GM12878 (cell line): ENCODE results near the gene XAGE5. TPM values are rescaled to one million over a fixed set of nuclear protein-coding genes. Genes with fewer than 3 reads are reported as not detected.

Experiments
- ATAC-seq: fragments of 200-7000 bp; cut with Tn5 transposase; 3 replicates; pipeline ENCODE4 v1.9.1; 2020; ENCODE audit warnings: mild to moderate bottlenecking, moderate library complexity
- Bru-seq: library from RNA; stranded (reverse); fragments of 400-500 nt; gene quantifications from one replicate; lab custom pipeline; 2021; lab: Mats Ljungman, UMichigan
- BruChase-seq, 2 experiments: library from RNA; stranded (reverse); fragments of 400-500 nt; gene quantifications; one replicate each; lab custom pipeline; 2021; lab: Mats Ljungman, UMichigan
- BruUV-seq: library from RNA; stranded (reverse); fragments of 400-500 nt; replicated peaks from 2 replicates; lab custom pipeline; 2021; lab: Mats Ljungman, UMichigan
- CTCF ChIA-PET: fragments of 300-600 bp; sonication (Branson Sonifier 250); formaldehyde crosslinking; extraction: SDS; loops from one replicate; lab custom pipeline; 2021; ENCODE audit warnings: inconsistent platforms; lab: Yijun Ruan, JAX
- POLR2A ChIA-PET: fragments of 350-600 bp; formaldehyde crosslinking; extraction: SDS; loops from one replicate; lab custom pipeline; 2021; ENCODE audit warnings: inconsistent platforms; lab: Charles Lee
- RAD21 ChIA-PET: fragments of 300-600 bp; sonication (Branson Sonifier 250); formaldehyde crosslinking; loops from one replicate; lab custom pipeline; 2023; ENCODE audit warnings: antibody characterized with exemption; ENCODE audit not compliant: unreplicated experiment; lab: Charles Lee
- SMC1A ChIA-PET: fragments of 300-600 bp; sonication (Branson Sonifier 250); formaldehyde crosslinking; loops from one replicate; lab custom pipeline; 2023; ENCODE audit not compliant: unreplicated experiment, uncharacterized antibody; lab: Charles Lee
- DNase-seq: peaks from one replicate; pipeline ENCODE4 v3.0.0-alpha.2; 2011; ENCODE audit warnings: low read depth, low spot score
- FAIRE-seq: peaks from 3 replicates; lab custom pipeline; 2011; peaks lifted over from hg19 to GRCh38; lab: Jason Lieb, UNC
- H2AFZ ChIP-seq: 2 replicates; pipeline ENCODE4 v1.6.0; 2011; ENCODE audit warnings: low read depth, low read length, control low read depth; ENCODE audit not compliant: control insufficient read depth
- H3K27ac ChIP-seq: 2 replicates; pipeline ENCODE4 v1.5.1; 2011; ENCODE audit warnings: control low read depth; ENCODE audit not compliant: control insufficient read depth, insufficient read depth
- H3K27me3 ChIP-seq, 2 experiments: replicated peaks in 1 of 2; 2 replicates each; pipeline versions ENCODE4 v1.6.0 to v1.6.1; 2011; ENCODE audit warnings: low read length in 1 of 2; ENCODE audit not compliant: control insufficient read depth in 2 of 2, insufficient read depth in 2 of 2
- H3K36me3 ChIP-seq, 2 experiments: 2 replicates each; pipeline ENCODE4 v1.5.1; 2011; ENCODE audit warnings: low read length in 1 of 2; ENCODE audit not compliant: control insufficient read depth in 2 of 2, insufficient read depth in 2 of 2
- H3K4me1 ChIP-seq: 2 replicates; pipeline ENCODE4 v1.6.1; 2011; ENCODE audit warnings: mild to moderate bottlenecking, low read length, moderate library complexity, mixed read lengths; ENCODE audit not compliant: control insufficient read depth, insufficient read depth
- H3K4me2 ChIP-seq: 2 replicates; pipeline ENCODE4 v1.6.0; 2011; ENCODE audit warnings: control low read depth; ENCODE audit not compliant: control insufficient read depth, insufficient read depth
- H3K4me3 ChIP-seq: fragments of 200-600 bp; sonication (generic); 2 replicates; pipeline ENCODE4 v1.5.1; 2016
- H3K79me2 ChIP-seq: 2 replicates; pipeline ENCODE4 v1.6.0; 2011; ENCODE audit warnings: low read length; ENCODE audit not compliant: control insufficient read depth, insufficient read depth
- H3K9ac ChIP-seq: 2 replicates; pipeline ENCODE4 v1.8.0; 2011; ENCODE audit warnings: low read length, control low read depth, mixed read lengths; ENCODE audit not compliant: control insufficient read depth, insufficient read depth
- H3K9me3 ChIP-seq: replicated peaks from 3 replicates; pipeline ENCODE4 v1.5.1; 2011; ENCODE audit warnings: mild to moderate bottlenecking, low read length; ENCODE audit not compliant: control insufficient read depth, insufficient read depth
- H4K20me1 ChIP-seq: 2 replicates; pipeline ENCODE4 v1.6.0; 2011; ENCODE audit not compliant: control insufficient read depth, insufficient read depth
- ASH2L ChIP-seq: fragments of 300-600, 200-600 bp; sonication (generic); IDR thresholded peaks from 2 replicates; pipeline ENCODE4 v1.6.1; 2017; ENCODE audit warnings: low read depth, mild to moderate bottlenecking, borderline replicate concordance
- BACH1 ChIP-seq: fragments of 450-650 bp; IDR thresholded peaks from 2 replicates; pipeline ENCODE4 v1.6.1; 2017; ENCODE audit warnings: mild to moderate bottlenecking, borderline replicate concordance
- BCL3 ChIP-seq: IDR thresholded peaks from 2 replicates; pipeline ENCODE4 v1.6.1; 2011; ENCODE audit warnings: borderline replicate concordance, low read depth, mild to moderate bottlenecking, moderate library complexity, low read length; ENCODE audit not compliant: insufficient read depth, poor library complexity, severe bottlenecking
- CHD4 ChIP-seq: fragments of 200-600 bp; sonication (generic); IDR thresholded peaks from 2 replicates; pipeline ENCODE4 v1.6.1; 2016; ENCODE audit warnings: mild to moderate bottlenecking
- CREM ChIP-seq: IDR thresholded peaks from 2 replicates; pipeline ENCODE4 v1.6.1; 2014; ENCODE audit warnings: antibody characterized with exemption, low read depth
- ELK1 ChIP-seq: IDR thresholded peaks from 2 replicates; pipeline ENCODE4 v1.6.1; 2012; ENCODE audit warnings: low read depth, low read length, improper control_type of control experiment
- KAT2A ChIP-seq: conservative IDR thresholded peaks from 2 replicates; pipeline ENCODE4 v1.6.1; 2011; ENCODE audit warnings: low read depth, low read length; ENCODE audit not compliant: control insufficient read depth
- MEF2B ChIP-seq: fragments of 450-650 bp; IDR thresholded peaks from 2 replicates; pipeline ENCODE4 v1.6.1; 2018; ENCODE audit warnings: mild to moderate bottlenecking, moderate library complexity; ENCODE audit not compliant: partially characterized antibody, poor library complexity, severe bottlenecking
- NR2C1 ChIP-seq: fragments of 450-650 bp; IDR thresholded peaks from 2 replicates; pipeline ENCODE4 v1.6.1; 2017; ENCODE audit warnings: antibody characterized with exemption, mild to moderate bottlenecking, moderate library complexity
- NRF1 ChIP-seq: conservative IDR thresholded peaks from 2 replicates; pipeline ENCODE4 v1.6.1; 2011; ENCODE audit warnings: mild to moderate bottlenecking, low read depth, low read length, improper control_type of control experiment
- PAX8 ChIP-seq: fragments of 450-650 bp; IDR thresholded peaks from 2 replicates; pipeline ENCODE4 v1.6.1; 2017; ENCODE audit warnings: mild to moderate bottlenecking, moderate library complexity
- RCOR1 ChIP-seq: conservative IDR thresholded peaks from 2 replicates; pipeline ENCODE4 v1.6.1; 2012; ENCODE audit warnings: low read depth, low read length, improper control_type of control experiment
- SMAD1 ChIP-seq: fragments of 450-650 bp; IDR thresholded peaks from 2 replicates; pipeline ENCODE4 v1.6.1; 2018; ENCODE audit warnings: mild to moderate bottlenecking, low read depth; ENCODE audit not compliant: partially characterized antibody
- SMARCA5 ChIP-seq: fragments of 450-650 bp; IDR thresholded peaks from 2 replicates; pipeline ENCODE4 v1.6.1; 2017; ENCODE audit warnings: mild to moderate bottlenecking
- SP1 ChIP-seq: IDR thresholded peaks from one replicate; pipeline ENCODE4 v1.6.1; 2011; ENCODE audit warnings: low read depth, low read length
- TAF1 ChIP-seq: IDR thresholded peaks from 2 replicates; pipeline ENCODE4 v1.6.1; 2011; ENCODE audit warnings: mild to moderate bottlenecking, low read depth, low read length, borderline replicate concordance
- TARDBP ChIP-seq: IDR thresholded peaks from 2 replicates; pipeline ENCODE4 v1.6.1; 2016; ENCODE audit warnings: borderline replicate concordance
- YY1 ChIP-seq: IDR thresholded peaks from 2 replicates; pipeline ENCODE4 v1.6.1; 2011; ENCODE audit warnings: low read depth, mild to moderate bottlenecking, low read length
- ZBED1 ChIP-seq: IDR thresholded peaks from 2 replicates; pipeline ENCODE4 v1.6.1; 2016; ENCODE audit warnings: borderline replicate concordance
- ZNF274 ChIP-seq: IDR thresholded peaks from one replicate; pipeline ENCODE4 v1.8.0; 2011; ENCODE audit not compliant: insufficient read length, insufficient read depth
- WGBS: methylation state at CpG from one replicate; pipeline ENCODE4 v1.1.6; 2016; ENCODE audit warnings: low lambda C conversion rate; ENCODE audit not compliant: insufficient replicate concordance, insufficient coverage; ENCODE audit errors: missing lambda C conversion rate; 5-methylcytosine and 5-hydroxymethylcytosine counted together
- in situ Hi-C: fragments of 300-500 bp; cut with MboI; formaldehyde crosslinking; loops from 9 replicates; pipeline ENCODE4 v1.14.3; 2018; ENCODE audit warnings: mixed read lengths
- intact Hi-C: fragments of 100-400 bp; cut with micrococcal nuclease; formaldehyde crosslinking; loops from one replicate; pipeline ENCODE4 v1.14.2; 2022; ENCODE audit not compliant: unreplicated experiment
- long read RNA-seq, 2 experiments: library from polyadenylated mRNA; unstranded; transcript quantifications; one replicate each; pipeline ENCODE4 v2.0.0, GENCODE V29; 2019 to 2020
- polyA minus RNA-seq, 3 experiments: library from RNA; depleted of rRNA, polyadenylated mRNA; stranded (reverse); fragments of >200 nt; gene quantifications; 2 replicates each; pipeline ENCODE4 v1.2.3, GENCODE V29; 2011
- polyA plus RNA-seq, 11 experiments: library from polyadenylated mRNA; depleted of rRNA in 4 of 11; unstranded in 6 of 11; stranded (reverse) in 5 of 11; fragments of >200 nt; fragmentation: Nextera tagmentation in 4 of 11; fragmentation: Illumina TruSeq in 1 of 11; extraction: Ambion mirVana in 4 of 11; extraction: Trizol in 1 of 11; gene quantifications; 1 replicate in 1 of 11; 2 replicates in 10 of 11; pipeline versions ENCODE4 v1.2.1 to v1.2.3, GENCODE V29; 2011 to 2016; ENCODE audit warnings: inconsistent platforms in 2 of 11, missing spikeins in 2 of 11, low read depth in 1 of 11
- total RNA-seq, 4 experiments: library from RNA; depleted of rRNA in 3 of 4; stranded (reverse); fragments of >200 nt in 3 of 4; fragmentation: Illumina TruSeq in 1 of 4; extraction: Trizol in 1 of 4; gene quantifications; 2 replicates each; pipeline versions ENCODE4 v1.2.1 to v1.2.3, GENCODE V29; 2013 to 2021

The XAGE5 gene
- not detected in 2 replicates for total RNA-seq (2013; cell fraction: nucleolus; rRNA removed)
- total RNA-seq (2014; rRNA removed) (not detected in 2 replicates), total RNA-seq (2014; rRNA removed; fragmentation: Illumina TruSeq; extraction: Trizol) (not detected in 2 replicates), total RNA-seq (2021) (not detected in 2 replicates), polyA plus RNA-seq (2011; rRNA removed) (not detected in 2 replicates), polyA plus RNA-seq (2014; fragmentation: Illumina TruSeq; extraction: Trizol) (not detected in 2 replicates), polyA plus RNA-seq (2014; fragmentation: Nextera tagmentation; extraction: Ambion mirVana) (not detected), polyA plus RNA-seq (2014; rRNA removed) (not detected in 2 replicates), polyA plus RNA-seq (2016; fragmentation: Nextera tagmentation; extraction: Ambion mirVana) (not detected), polyA minus RNA-seq (2011; rRNA and poly(A)+ RNA removed) (not detected in 2 replicates), Bru-seq, nascent RNA (not detected), BruChase-seq, experiment 1, labeled RNA remaining after a 6-hour chase (not detected), BruChase-seq, experiment 2, labeled RNA remaining after a 2-hour chase (not detected)
- polyA plus RNA-seq (2011; ENCODE audit: low read depth), result not detected
- polyA plus RNA-seq (2011; cell fraction: cytosol; rRNA removed), result not detected in 2 replicates
- polyA plus RNA-seq (2011; cell fraction: nucleus; rRNA removed), result not detected in 2 replicates
- not detected in 2 replicates for polyA plus RNA-seq (2012)
- polyA minus RNA-seq (2011; cell fraction: cytosol; rRNA and poly(A)+ RNA removed), result not detected in 2 replicates
- polyA minus RNA-seq (2011; cell fraction: nucleus; rRNA and poly(A)+ RNA removed), result not detected in 2 replicates
- long read RNA-seq, experiment 1, result 0 reads
- long read RNA-seq, experiment 2, result 0 reads

- Histone ChIP-seq H2AFZ (no peak within 1 kb of the TSS), H3K27me3 (no peaks in the 10 kb centered on the region), H3K9ac (no peak within 1 kb of the TSS), H3K9me3 (no peaks in the 10 kb centered on the region; the same call in 2 of the 3 replicates), H3K27ac (no peak within 1 kb of the TSS), H3K4me3 (no peak within 1 kb of the TSS), H3K79me2 (no peaks in the 10 kb centered on the region), H3K4me2 (no peak within 1 kb of the TSS), H3K4me1 (no peaks in the 10 kb centered on the region), H4K20me1 (no peaks in the 10 kb centered on the region), H3K36me3 (no peaks in the 10 kb centered on the region)
- intact Hi-C loops (no loop called here), in situ Hi-C loops (no loop called here)
- no peak for TF ChIP-seq RCOR1
- TF ChIP-seq TARDBP, result no peak
- no peak for TF ChIP-seq NR2C1
- no peak for TF ChIP-seq MEF2B
- no peak for TF ChIP-seq ASH2L
- no peak for TF ChIP-seq SMARCA5
- TF ChIP-seq NRF1, result no peak
- TF ChIP-seq YY1, result no peak
- TF ChIP-seq ZBED1, result no peak
- no peak for TF ChIP-seq SMAD1
- no peak for TF ChIP-seq CREM
- no peak for TF ChIP-seq TAF1
- no peak for TF ChIP-seq BACH1
- TF ChIP-seq CHD4, result no peak
- no peak for TF ChIP-seq BCL3
- TF ChIP-seq ELK1, result no peak
- TF ChIP-seq KAT2A, result no peak
- TF ChIP-seq PAX8, result no peak
- TF ChIP-seq SP1, result no peak
- TF ChIP-seq ZNF274, result no peak
- RAD21 ChIA-PET, result no interaction called here
- CTCF ChIA-PET, result no interaction called here
- no TSS peak for BruUV-seq
- FAIRE-seq, result no peak
- DNase-seq, result no peak
- WGBS, result 60% methylated on average over 22 of the region's 25 CpGs
- SMC1A ChIA-PET, result no interaction called here
- POLR2A ChIA-PET, result no interaction called here
- no peak for ATAC-seq
Measured at GRCh38 chrX:52811065-52811625, at the start of gene XAGE5. Gene XAGE5 (plus strand): TSS chrX:52811287. CDS start chrX:52812567, 1,280 bp downstream.
